Measurements from ENCODE around the gene STAP1. TPM values are rescaled to one million over a fixed set of nuclear protein-coding genes. Genes with fewer than 3 reads are reported as not detected.
"Not testable (repeated sequence)": the region's sequence is repeated elsewhere in the genome, so short reads cannot be mapped to it uniquely, and the experiment has no call there.

STAP1 gene
- total RNA-seq, 3 donors from 2014 or later: 0.32 TPM; not detected in 2

GRCh38 chr4:67546971-67547370 is 11.6 kb upstream of the STAP1 start:
- DNase-seq (ENCODE audit: low spot score in 2 of 2): no peak
- intact Hi-C loops (cut with DNase I; ENCODE audit: low total_unique reads): no loop called here
- H3K36me3 ChIP-seq: no peaks in the 10 kb centered on the region
- no peaks in the 10 kb centered on the region for H3K27me3 ChIP-seq
- H3K4me3 ChIP-seq: no peak overlapping the region
- no peaks in the 10 kb centered on the region for H3K9me3 ChIP-seq
- TF ChIP-seq, protein P1, sequence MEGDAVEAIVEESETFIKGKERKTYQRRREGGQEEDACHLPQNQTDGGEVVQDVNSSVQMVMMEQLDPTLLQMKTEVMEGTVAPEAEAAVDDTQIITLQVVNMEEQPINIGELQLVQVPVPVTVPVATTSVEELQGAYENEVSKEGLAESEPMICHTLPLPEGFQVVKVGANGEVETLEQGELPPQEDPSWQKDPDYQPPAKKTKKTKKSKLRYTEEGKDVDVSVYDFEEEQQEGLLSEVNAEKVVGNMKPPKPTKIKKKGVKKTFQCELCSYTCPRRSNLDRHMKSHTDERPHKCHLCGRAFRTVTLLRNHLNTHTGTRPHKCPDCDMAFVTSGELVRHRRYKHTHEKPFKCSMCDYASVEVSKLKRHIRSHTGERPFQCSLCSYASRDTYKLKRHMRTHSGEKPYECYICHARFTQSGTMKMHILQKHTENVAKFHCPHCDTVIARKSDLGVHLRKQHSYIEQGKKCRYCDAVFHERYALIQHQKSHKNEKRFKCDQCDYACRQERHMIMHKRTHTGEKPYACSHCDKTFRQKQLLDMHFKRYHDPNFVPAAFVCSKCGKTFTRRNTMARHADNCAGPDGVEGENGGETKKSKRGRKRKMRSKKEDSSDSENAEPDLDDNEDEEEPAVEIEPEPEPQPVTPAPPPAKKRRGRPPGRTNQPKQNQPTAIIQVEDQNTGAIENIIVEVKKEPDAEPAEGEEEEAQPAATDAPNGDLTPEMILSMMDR (IDR thresholded peaks at IDR 0.05): no peak
- TF ChIP-seq POLR2AphosphoS5 (IDR thresholded peaks at IDR 0.05): no peak
- no peak for TF ChIP-seq POLR2A (IDR thresholded peaks at IDR 0.05)
- peaks cover 0 to 5% of the 10 kb centered on the region in 2 donors for H3K4me1 ChIP-seq
- H3K27ac ChIP-seq: no peak overlapping the region

DNA sequence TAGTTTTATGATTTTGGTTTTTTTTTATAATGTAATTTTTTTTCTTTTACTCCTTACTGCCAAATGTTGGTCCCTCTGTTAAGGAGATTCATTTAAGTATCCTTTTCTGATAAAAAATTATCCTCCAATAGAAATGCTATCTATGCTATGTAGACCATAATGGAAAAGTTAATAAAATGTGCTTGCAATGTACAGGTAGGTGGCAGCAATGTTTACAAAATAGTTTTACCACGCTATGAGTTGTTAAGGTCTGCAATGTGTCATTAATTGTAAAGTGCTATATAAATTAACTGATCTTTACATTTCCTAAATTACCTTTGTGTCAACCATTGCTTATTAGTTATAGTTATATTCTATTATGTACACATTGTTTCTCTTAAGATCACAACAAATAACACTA is 9.4 kb upstream of the STAP1 start:
- Histone ChIP-seq H3K27me3 (no peaks in the 10 kb centered on the region), H3K9me3 (no peaks in the 10 kb centered on the region), H3K27ac (no peak overlapping the region), H3K4me3 (no peak overlapping the region), H3K4me1 (no peaks in the 10 kb centered on the region), H3K36me3 (no peaks in the 10 kb centered on the region)
- TF ChIP-seq POLR2A (IDR thresholded peaks at IDR 0.05): no peak
- TF ChIP-seq POLR2AphosphoS5 (IDR thresholded peaks at IDR 0.05): no peak
- TF ChIP-seq, protein P1 (IDR thresholded peaks at IDR 0.05): no peak
- intact Hi-C loops (cut with DNase I; ENCODE audit: low total_unique reads): no loop called here
- DNase-seq (ENCODE audit: low spot score in 2 of 2): no peak

GRCh38 chr4:67550451-67550850 is 8.1 kb upstream of the STAP1 start:
- no peak for DNase-seq (ENCODE audit: low spot score in 2 of 2)

DNA sequence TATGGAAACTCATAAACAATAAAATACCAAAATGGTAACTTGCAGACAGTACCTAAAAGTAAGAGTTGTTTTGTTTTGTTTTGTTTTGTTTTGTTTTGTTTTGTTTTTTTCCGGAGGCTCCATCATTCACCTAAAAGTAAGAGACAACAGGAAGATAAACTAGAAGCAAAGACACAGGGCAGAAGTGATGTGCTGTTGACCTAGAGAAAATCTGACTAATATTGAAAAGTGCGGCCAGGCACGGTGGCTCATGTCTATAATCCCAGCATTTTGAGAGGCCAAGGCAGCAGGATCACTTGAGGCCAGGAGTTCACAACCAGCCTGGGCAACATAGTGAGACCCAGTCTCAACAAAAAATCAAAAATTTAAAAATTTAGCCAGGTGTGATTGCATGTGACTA is 7.7 kb upstream of the STAP1 start:
- intact Hi-C loops (cut with DNase I; ENCODE audit: low total_unique reads): no loop called here
- DNase-seq (ENCODE audit: low spot score in 2 of 2): no peak
- H3K36me3 ChIP-seq: no peaks in the 10 kb centered on the region
- no peak overlapping the region for H3K4me3 ChIP-seq
- no peaks in the 10 kb centered on the region for H3K9me3 ChIP-seq
- H3K27ac ChIP-seq: no peak overlapping the region
- no peaks in the 10 kb centered on the region for H3K4me1 ChIP-seq
- TF ChIP-seq POLR2A (IDR thresholded peaks at IDR 0.05) (no peak), POLR2AphosphoS5 (IDR thresholded peaks at IDR 0.05) (no peak)
- TF ChIP-seq, protein P1 (IDR thresholded peaks at IDR 0.05): no peak
- H3K27me3 ChIP-seq: no peaks in the 10 kb centered on the region

More at GRCh38 chr4:67550451-67550850, 8.1 kb upstream of the STAP1 start:
- Histone ChIP-seq H3K4me3 (no peak overlapping the region), H3K4me1 (no peaks in the 10 kb centered on the region), H3K27me3 (no peaks in the 10 kb centered on the region), H3K9me3 (no peaks in the 10 kb centered on the region), H3K27ac (no peak overlapping the region), H3K36me3 (no peaks in the 10 kb centered on the region)
- intact Hi-C loops (cut with DNase I; ENCODE audit: low total_unique reads): no loop called here
- TF ChIP-seq POLR2AphosphoS5 (IDR thresholded peaks at IDR 0.05) (no peak), POLR2A (IDR thresholded peaks at IDR 0.05) (no peak)
- TF ChIP-seq, protein P1 (IDR thresholded peaks at IDR 0.05): no peak

GRCh38 chr4:67552146-67552792 is 6.3 kb upstream of the STAP1 start:
- H3K36me3 ChIP-seq; H3K27ac ChIP-seq; H3K4me1 ChIP-seq; H3K9me3 ChIP-seq; DNase-seq (ENCODE audit: low spot score in 2 of 2); intact Hi-C loops (cut with DNase I; ENCODE audit: low total_unique reads); H3K27me3 ChIP-seq; H3K4me3 ChIP-seq: not testable (repeated sequence)
